RWPE1 (cell line): Measurements from ENCODE around the gene FAM83G.

Experiments
- CTCF ChIA-PET: fragments of 350-600 bp; sonication (Branson Sonifier 250); formaldehyde crosslinking; extraction: SDS; loops from one replicate; lab custom pipeline; 2021; lab: Yijun Ruan, JAX
- POLR2A ChIA-PET: fragments of 400-600 bp; formaldehyde crosslinking; extraction: SDS; loops from one replicate; lab custom pipeline; 2020; ENCODE audit warnings: antibody characterized with exemption; ENCODE audit not compliant: low non-redundant PET; lab: Yijun Ruan, JAX
- DNase-seq: peaks from one replicate; pipeline ENCODE4 v3.0.0; 2012; ENCODE audit warnings: low spot score
- H3K27ac ChIP-seq: fragments of 450-650 bp; 2 replicates; pipeline ENCODE4 v1.5.1; 2017
- TF ChIP-seq, protein P1 (sequence below): fragments of 450-650 bp; conservative IDR thresholded peaks from 2 replicates; pipeline ENCODE4 v1.5.1; 2017; ENCODE audit warnings: low read depth, mild to moderate bottlenecking

Gene FAM83G

GRCh38 chr17:18987862-18988545, 16.6 kb downstream of the FAM83G start:
- H3K27ac ChIP-seq: peak overlapping the region; percentile 80
- no peak for DNase-seq
- CTCF ChIA-PET: no interaction called here
- TF ChIP-seq, protein P1, sequence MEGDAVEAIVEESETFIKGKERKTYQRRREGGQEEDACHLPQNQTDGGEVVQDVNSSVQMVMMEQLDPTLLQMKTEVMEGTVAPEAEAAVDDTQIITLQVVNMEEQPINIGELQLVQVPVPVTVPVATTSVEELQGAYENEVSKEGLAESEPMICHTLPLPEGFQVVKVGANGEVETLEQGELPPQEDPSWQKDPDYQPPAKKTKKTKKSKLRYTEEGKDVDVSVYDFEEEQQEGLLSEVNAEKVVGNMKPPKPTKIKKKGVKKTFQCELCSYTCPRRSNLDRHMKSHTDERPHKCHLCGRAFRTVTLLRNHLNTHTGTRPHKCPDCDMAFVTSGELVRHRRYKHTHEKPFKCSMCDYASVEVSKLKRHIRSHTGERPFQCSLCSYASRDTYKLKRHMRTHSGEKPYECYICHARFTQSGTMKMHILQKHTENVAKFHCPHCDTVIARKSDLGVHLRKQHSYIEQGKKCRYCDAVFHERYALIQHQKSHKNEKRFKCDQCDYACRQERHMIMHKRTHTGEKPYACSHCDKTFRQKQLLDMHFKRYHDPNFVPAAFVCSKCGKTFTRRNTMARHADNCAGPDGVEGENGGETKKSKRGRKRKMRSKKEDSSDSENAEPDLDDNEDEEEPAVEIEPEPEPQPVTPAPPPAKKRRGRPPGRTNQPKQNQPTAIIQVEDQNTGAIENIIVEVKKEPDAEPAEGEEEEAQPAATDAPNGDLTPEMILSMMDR: no peak
- POLR2A ChIA-PET: no interaction called here

- CTCF ChIA-PET: no interaction called here
- H3K27ac ChIP-seq: peak overlapping the region; percentile 80
- POLR2A ChIA-PET: no interaction called here
These were observed 17.3 kb downstream of the FAM83G start for GRCh38 chr17:18987230-18987610.

DNA sequence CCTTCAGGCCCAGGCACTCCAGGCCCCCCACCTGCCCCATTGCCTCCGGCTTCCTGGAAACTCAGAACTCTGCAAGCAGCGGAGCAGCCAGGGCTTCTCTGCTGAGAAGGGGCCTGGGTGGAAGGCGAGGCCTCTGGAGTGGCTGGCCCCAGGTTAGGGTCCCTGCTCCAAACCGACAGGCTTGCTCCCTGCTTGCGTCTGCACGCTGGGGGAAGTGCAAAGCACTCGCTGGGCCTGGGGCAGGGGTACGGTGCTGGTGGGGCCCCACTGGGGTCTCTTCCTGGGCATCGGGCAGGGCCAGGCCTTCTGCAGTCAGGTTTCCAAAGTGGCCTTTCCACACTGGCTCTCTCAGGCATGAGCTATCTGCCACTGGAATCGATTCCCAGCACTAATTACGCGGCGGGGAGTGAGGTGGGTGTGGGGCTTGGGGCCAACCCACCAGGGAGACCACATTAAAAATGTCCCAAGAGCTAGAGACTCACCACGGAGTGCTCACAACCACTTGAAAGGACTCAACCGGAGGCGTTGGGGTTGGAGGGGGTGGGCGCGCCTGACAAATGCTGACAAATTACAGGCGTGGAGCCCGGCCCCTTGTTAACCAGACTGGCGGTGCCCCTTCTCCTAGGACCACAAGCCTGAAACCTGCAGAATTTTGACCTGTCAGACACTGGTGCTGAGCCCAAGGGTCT, 17.9 kb downstream of the FAM83G start:
- H3K27ac ChIP-seq: peak overlapping the region; percentile 80; the same call in 1 of the 2 replicates
- CTCF ChIA-PET: no interaction called here
- TF ChIP-seq, protein P1: no peak
- POLR2A ChIA-PET: no interaction called here
- DNase-seq: no peak

More at GRCh38 chr17:18987230-18987610, 17.3 kb downstream of the FAM83G start:
- TF ChIP-seq, protein P1: no peak
- DNase-seq: no peak

GRCh38 chr17:18985475-18985874, 19.1 kb downstream of the FAM83G start:
- ChIA-PET POLR2A (no interaction called here), CTCF (interaction anchor here (1.2 kb wide), 1 partner anchor 24 kb away, joined by 5 read pairs; no protein-coding TSS in a partner anchor)
- TF ChIP-seq, protein P1: no peak
- no peak for DNase-seq
- H3K27ac ChIP-seq: peak overlapping the region; percentile 78

DNA sequence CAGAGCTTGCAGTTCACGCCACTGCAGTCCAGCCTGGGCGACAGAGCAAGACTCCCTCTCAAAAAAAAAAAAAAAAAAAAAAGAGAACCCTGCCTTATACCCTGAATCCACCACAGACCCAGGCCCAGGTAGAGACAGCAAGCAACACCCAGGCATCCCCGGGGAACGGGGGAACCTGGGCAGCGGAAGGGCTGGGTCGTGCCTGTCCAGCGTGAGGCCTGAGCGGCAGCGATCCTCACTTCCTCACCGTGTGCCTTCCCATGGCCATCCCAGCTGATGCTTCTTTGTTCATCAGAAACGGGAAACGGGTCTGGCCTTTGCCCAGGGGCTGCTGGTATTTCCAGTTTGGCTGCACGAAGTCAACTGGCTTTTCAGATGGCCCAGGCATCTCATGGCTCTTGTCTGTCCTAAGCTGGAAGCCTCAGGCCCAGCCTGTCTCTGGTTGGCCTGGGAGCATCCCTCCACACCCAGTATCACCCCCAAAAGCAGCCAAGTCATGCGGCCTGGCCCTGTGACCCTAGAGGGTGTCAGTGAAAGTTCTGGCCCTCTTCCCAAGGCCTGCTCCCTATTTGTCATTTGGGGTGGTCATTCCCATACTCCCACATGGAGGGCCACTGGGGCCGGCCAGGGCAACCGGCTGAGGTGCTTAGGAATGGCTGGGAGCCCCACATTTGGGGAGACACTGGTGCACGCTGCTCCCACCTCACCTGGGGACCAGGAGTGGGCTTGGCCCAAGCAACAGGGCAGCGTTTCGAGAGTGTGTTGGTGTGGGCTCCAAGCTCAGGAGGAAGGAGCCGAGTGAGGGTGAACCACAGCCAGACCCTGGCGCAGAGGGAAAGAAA, 20.1 kb downstream of the FAM83G start:
- TF ChIP-seq, protein P1: no peak
- DNase-seq: no peak
- CTCF ChIA-PET: interaction anchor here (1.2 kb wide), 1 partner anchor 23 kb away, joined by 5 read pairs; no protein-coding TSS in a partner anchor
- H3K27ac ChIP-seq: peak overlapping the region; percentile 78
- POLR2A ChIA-PET: no interaction called here
